GM21717 (cell line): ENCODE measurements around the gene CNOT6.

Source experiments
- ATAC-seq: cut with Tn5 transposase; IDR thresholded peaks from one replicate; pipeline ENCODE4 v1.9.1; 2021; ENCODE audit warnings: mild to moderate bottlenecking, moderate library complexity; ENCODE audit not compliant: unreplicated experiment

The CNOT6 gene

GRCh38 chr5:180598797-180599589 is 104.8 kb downstream of the CNOT6 start:
- ATAC-seq = no peak

GRCh38 chr5:180599590-180599914 is 105.4 kb downstream of the CNOT6 start:
- no peak for ATAC-seq

DNA sequence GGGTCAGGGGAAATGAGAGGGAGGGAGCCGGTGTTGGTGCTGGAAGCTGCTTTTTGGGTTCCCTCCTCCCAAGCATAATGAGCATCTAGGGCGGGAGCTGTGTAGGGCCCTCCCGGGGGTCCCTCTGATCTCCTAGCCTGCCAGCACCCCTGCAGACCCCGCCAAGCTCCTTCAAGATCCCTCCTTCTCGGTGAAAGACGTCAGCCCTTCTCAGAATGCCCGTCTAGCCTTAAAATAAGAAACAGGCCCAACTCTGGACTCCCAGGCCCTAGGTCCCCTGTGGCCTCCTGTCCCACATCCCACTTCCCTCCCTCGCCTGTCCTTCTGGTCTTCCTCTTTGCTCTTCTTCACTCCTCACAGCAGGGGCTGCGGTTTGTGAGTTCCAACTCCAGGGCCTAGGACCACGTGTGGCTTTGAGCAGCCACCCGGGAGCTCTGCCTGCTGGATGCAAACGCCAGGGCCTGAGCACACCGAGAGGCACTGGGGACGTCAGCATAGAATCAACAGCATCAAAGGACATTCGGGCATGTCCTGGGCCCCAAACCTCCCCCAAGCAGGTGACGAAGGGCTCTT is 105.9 kb downstream of the CNOT6 start:
- ATAC-seq = no peak

DNA sequence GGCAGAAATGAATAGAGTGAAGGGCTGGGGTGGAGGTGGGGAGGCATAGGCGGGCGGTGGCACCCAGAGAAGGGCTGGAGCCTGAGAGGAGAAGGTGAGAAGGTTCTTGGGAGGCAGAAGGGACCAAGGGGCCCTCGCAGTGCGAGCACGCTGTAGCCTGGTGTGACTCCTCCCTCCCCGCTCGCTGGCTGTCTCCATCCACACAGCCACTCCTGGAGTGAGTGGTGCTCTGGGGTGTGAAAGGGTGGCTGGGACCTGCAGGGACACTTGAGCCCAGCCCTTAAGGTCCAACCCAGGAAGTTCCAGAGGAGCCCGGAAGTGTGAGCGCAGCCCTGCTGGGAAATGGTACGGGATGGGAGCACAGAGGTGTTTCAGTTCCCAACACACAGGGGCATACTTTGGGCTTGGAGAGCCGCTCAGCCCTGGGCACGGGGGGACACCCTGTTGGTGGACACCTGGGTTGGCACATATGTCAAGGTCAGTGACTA is 106.4 kb downstream of the CNOT6 start:
- no peak for ATAC-seq

DNA sequence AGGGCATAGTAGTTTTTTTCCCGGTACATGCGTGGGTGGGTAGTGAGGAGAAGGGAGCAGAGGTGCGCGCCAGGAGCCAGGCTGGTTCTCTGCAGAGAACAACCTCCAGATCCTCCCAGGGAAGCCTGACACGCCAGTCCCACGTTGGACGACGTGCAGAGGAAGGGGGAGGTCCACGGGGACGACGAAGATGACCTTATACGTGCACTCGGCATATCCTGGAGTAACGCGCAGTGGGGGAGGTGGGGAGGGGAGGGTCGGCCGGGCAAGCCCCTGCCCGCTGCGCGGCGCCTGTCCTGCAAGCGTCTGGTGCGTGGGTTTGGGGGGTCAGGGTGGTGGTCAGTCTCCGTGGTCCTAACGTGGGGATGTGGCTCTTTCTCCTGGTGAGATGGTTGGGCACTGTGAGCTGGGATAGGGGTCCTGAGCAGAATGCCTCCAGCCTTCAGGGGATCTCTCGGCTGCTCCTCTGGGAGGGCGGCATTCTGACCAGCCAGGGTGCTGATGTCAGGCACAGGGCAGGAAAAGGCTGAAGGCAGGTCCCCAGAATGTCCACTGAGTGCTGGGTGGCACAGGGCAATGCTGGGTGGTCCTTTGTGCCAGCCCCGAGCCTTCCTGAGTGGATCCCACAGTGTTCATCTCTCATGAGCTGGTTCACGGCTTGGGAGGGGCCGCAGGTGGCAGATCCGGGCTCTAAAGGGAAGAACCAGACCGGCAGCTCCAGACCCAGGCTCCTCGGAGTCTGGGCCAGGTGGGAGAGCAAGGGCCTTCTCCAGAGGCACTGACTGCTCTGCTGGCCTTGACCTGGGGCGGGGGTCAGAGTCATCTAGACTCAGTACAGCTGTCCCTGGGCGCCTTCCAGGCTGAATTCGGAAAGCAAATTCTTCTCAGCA is 107.7 kb downstream of the CNOT6 start:
- ATAC-seq = no peak

DNA sequence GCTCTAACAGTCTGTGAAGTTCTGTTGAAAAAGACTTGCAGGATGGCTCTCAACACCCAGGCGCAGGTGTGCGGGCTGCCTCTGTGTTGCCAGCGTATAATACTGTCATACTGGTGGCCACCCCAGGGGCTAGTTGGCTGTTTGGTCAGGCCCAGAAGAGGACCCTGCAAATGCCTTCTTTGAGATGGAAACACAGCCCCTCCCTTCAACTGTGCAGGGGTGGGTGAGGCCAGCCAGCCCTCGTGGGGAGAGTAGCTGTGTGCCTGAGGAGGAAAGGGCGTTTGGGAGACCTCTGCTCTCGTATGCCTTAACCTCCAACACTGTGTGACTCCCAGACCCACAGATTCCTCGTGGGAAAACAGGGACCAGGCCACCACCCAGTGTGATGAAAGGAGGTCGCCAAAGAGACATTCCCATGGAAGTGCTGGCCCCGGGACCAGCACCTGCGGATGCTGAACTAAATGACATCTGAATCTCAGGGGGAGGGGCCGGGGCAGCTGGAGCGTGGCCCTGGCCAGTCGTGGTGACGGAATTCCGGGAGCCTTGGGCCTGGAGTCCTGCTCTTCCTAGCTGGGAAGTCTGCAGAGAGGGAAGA is 108.4 kb downstream of the CNOT6 start:
- no peak for ATAC-seq

GRCh38 chr5:180603076-180603594 is 109.0 kb downstream of the CNOT6 start:
- ATAC-seq = no peak

GRCh38 chr5:180604271-180604670 is 110.1 kb downstream of the CNOT6 start:
- ATAC-seq = no peak

DNA sequence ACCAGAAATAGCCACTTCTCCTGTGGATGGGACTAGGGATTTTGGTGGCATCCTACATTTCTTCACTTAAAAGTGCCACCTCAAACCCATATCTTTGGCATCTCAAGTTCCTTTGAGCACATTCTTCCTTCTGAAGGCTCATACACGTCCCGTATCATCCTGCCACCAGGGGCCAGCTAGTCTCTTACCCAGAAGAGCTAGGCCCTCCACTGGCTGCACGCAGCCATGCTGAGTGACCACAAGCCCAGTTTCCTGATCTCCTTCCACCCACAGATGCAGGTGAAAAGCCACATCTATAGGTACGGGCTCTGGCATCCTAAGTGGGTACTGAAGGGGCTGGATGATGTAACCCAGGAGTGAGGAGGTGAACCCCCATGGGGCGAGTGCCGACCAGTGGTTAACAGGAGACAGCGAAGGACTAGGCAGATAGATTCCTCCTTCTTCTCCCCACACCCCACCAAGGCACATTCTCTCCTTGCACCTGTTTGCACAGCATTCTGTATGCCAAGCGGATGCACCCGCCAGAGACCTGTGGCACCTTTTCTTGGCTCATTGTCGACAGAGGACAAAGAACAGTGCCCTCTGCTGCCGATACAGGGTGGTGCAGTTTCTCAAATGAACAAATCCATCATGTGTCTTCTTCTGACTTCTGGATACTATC is 111.5 kb downstream of the CNOT6 start:
- ATAC-seq = no peak

- ATAC-seq = no peak
Observed at GRCh38 chr5:180606215-180606785, 112.1 kb downstream of the CNOT6 start.

- ATAC-seq = no peak
Observed at GRCh38 chr5:180607861-180608571, 113.8 kb downstream of the CNOT6 start.

DNA sequence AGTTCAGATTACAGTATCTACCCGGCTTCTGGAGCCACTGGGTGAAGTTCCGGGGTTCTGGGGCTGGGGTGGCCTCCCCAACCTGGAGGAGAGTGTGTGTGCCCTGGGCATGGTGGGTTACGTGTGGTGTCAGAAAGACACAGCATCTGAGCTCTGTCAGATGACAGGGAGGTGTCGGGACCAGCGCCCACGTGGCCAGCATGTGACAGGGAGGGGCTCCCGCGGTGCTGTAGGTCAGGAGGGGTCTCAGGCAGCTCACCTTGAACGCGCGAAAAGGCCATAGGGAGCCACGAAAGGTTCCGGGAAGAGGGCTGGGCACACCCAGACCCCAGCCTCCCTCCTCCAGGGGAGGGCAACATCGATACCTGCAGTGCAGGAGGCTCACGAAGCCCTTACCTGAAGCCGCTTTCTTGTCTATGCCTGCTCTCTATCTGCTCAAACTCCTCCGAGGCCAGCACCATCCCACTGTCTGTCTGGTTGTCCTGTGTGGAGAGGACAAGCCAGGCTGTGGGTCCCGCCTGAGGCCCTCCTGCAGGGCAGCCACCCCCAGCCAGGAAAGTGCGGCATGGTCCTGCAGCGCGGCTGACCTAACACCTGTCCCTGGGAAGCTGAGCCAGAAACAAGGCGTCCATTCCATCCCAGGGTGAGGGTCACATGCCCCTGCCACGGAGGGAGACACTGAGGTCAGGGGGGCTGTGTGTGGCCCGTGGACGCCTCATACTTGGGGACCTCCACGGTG is 114.6 kb downstream of the CNOT6 start:
- ATAC-seq = no peak

DNA sequence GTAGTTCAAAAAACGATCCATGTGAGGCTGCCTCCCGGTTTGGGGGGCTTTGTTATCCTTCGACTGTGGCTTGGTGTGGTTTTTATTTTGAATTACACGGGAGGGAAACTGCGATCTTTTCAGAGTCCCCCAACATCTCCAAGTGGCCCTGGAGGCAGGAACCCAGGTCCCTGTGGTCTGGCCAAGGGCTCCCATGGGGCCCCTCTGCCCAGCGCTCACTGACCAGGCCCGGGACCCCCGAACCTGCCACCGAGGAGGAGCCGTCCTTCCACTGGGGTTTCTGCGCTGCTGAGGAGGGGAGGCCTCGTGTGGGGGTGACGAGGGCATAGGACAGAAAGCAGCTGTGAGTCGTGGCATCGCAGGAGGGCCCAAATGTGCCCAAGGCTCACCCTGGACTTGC is 115.2 kb downstream of the CNOT6 start:
- ATAC-seq = no peak

- no peak for ATAC-seq
Observed at GRCh38 chr5:180609817-180610550, 115.8 kb downstream of the CNOT6 start.

DNA sequence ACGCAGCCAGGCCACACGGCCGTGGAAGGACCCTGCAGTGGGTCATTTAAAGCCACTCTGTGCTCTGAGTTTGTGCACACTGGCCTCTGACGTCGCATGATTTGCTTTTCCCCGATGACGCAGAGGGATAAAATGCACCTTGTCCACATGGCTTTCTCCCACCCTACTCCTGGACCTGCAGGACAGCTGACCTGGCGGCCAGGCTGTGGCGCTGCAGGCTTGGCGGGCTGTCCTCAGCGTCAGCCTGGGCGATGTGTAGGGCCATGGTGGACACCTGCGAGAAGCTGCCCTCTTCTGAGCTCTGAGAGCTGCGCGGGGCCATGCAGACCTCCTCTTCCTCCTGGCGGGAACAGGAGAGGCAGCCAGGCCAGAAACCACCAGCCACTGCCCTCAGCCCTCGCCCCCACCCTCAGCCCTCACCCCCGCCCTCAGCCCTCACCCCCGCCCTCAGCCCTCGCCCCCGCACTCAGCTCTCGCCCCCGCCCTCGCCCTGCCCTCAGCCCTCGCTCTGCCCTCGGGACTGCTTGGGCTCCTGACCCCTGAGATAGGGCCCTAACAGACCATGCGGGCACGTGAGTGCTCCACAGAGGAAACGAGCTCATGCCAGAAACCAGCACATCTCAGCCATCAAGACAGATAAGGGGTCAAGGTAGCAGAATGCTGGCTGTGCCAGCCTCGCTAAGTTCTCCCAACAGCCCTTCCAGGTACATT is 117.1 kb downstream of the CNOT6 start:
- no peak for ATAC-seq

DNA sequence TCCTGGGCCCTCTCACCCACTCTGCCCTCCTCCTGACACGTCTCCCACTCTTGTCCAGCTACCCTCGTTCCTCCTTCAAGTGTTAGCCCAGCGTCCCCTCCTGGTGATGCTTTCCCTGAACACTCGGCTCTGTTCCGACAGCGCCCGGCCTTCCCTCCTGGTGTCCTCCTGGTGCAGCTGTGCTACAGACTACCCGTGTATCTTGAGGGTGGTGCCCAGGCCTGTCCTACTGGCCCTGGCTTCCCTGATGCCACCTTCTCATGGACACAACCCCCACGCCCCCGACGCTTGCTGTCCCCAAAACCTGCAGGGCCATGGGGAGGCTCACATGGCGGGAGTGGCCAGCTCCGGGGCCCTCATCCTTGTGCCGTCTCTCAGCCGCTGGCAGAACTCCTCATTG is 118.5 kb downstream of the CNOT6 start:
- no peak for ATAC-seq

GRCh38 chr5:180613188-180613813 is 119.1 kb downstream of the CNOT6 start:
- no peak for ATAC-seq
